BJ (cell line): Measurements from ENCODE around the gene TMSB10. TPM values are rescaled to one million over a fixed set of nuclear protein-coding genes. Genes with fewer than 3 reads are reported as not detected.
A peak's percentile ranks its signal among the peaks of the same experiment; 100 is the strongest.

Source experiments
- CTCF ChIA-PET: fragments of 350-600 bp; formaldehyde crosslinking; extraction: SDS; loops from one replicate; lab custom pipeline; 2021; ENCODE audit warnings: antibody characterized with exemption, inconsistent platforms; lab: Yijun Ruan, JAX
- POLR2A ChIA-PET: fragments of 300-600 bp; sonication (Branson Sonifier 250); formaldehyde crosslinking; extraction: SDS; loops from one replicate; lab custom pipeline; 2021; ENCODE audit warnings: antibody characterized with exemption; lab: Charles Lee
- DNase-seq: peaks from one replicate; pipeline ENCODE4 v3.0.0-alpha.2; 2011; ENCODE audit warnings: low read depth
- H3K27me3 ChIP-seq: 2 replicates; pipeline ENCODE4 v1.6.0; 2011; ENCODE audit warnings: low read length; ENCODE audit not compliant: control insufficient read depth, insufficient read depth
- H3K36me3 ChIP-seq: 2 replicates; pipeline ENCODE4 v1.5.1; 2011; ENCODE audit warnings: low read length; ENCODE audit not compliant: control insufficient read depth, insufficient read depth
- H3K4me3 ChIP-seq: 2 replicates; pipeline ENCODE4 v1.5.1; 2011; ENCODE audit warnings: low read depth, mild to moderate bottlenecking, control low read depth, low read length
- CTCF ChIP-seq: IDR thresholded peaks from 2 replicates; pipeline ENCODE4 v1.5.1; 2011; ENCODE audit warnings: low read depth, mild to moderate bottlenecking, control low read depth, inconsistent platforms, low read length, moderate library complexity; ENCODE audit not compliant: insufficient read depth
- polyA plus RNA-seq: library from polyadenylated mRNA; depleted of rRNA; stranded (reverse); fragments of >200 nt; gene quantifications from 2 replicates; pipeline ENCODE4 v1.2.3, GENCODE V29; 2011

Gene TMSB10
- polyA plus RNA-seq, 1 experiment, result 3,073 TPM

- CTCF ChIA-PET, result interaction anchor here (1.0 to 1.5 kb wide), 3 partner anchors 19 to 379 kb away, joined by 3 to 5 read pairs (median 3); no protein-coding TSS in a partner anchor
- POLR2A ChIA-PET, result no interaction called here
- TF ChIP-seq CTCF, result no peak
- no peak for DNase-seq
- H3K27me3 ChIP-seq, result peaks cover 9% of the 10 kb centered on the region
- no peak overlapping the region for H3K4me3 ChIP-seq
- H3K36me3 ChIP-seq, result no peaks in the 10 kb centered on the region
Measured at GRCh38 chr2:84876369-84876768, 29.1 kb upstream of the TMSB10 start.

- Histone ChIP-seq H3K4me3 (no peak overlapping the region), H3K36me3 (no peaks in the 10 kb centered on the region), H3K27me3 (peaks cover 9% of the 10 kb centered on the region)
- TF ChIP-seq CTCF, result no peak
- ChIA-PET CTCF (no interaction called here), POLR2A (no interaction called here)
- no peak for DNase-seq
Measured at GRCh38 chr2:84878459-84878858, 27.0 kb upstream of the TMSB10 start.

GRCh38 chr2:84878896-84879583, 26.4 kb upstream of the TMSB10 start:
- DNase-seq, result no peak
- POLR2A ChIA-PET, result no interaction called here
- TF ChIP-seq CTCF, result no peak
- H3K27me3 ChIP-seq, result peaks cover 9% of the 10 kb centered on the region
- no peak overlapping the region for H3K4me3 ChIP-seq
- CTCF ChIA-PET, result interaction anchor here (0.6 to 2.0 kb wide), 2 partner anchors 13 to 47 kb away, joined by 3 to 6 read pairs; no protein-coding TSS in a partner anchor
- no peaks in the 10 kb centered on the region for H3K36me3 ChIP-seq

GRCh38 chr2:84879584-84880394, 25.7 kb upstream of the TMSB10 start:
- ChIA-PET POLR2A (no interaction called here), CTCF (interaction anchor here (0.8 to 2.0 kb wide), 4 partner anchors 12 to 420 kb away, joined by 3 to 6 read pairs (median 4); no protein-coding TSS in a partner anchor)
- H3K4me3 ChIP-seq, result no peak overlapping the region
- no peak for DNase-seq
- H3K36me3 ChIP-seq, result no peaks in the 10 kb centered on the region
- peaks cover 9% of the 10 kb centered on the region for H3K27me3 ChIP-seq
- TF ChIP-seq CTCF, result no peak

- TF ChIP-seq CTCF, result no peak
- ChIA-PET POLR2A (no interaction called here), CTCF (interaction anchor here (0.7 to 2.0 kb wide), 5 partner anchors 11 to 420 kb away, joined by 3 to 6 read pairs (median 3); no protein-coding TSS in a partner anchor)
- peak overlapping the region; percentile 44 for H3K4me3 ChIP-seq
- H3K27me3 ChIP-seq, result peaks cover 9% of the 10 kb centered on the region
- DNase-seq, result no peak
- no peaks in the 10 kb centered on the region for H3K36me3 ChIP-seq
Measured at GRCh38 chr2:84880395-84880644, 25.1 kb upstream of the TMSB10 start.
